IPS-20b (cell line): ENCODE measurements around the gene GALNTL6.
A peak's percentile ranks its signal among the peaks of the same experiment; 100 is the strongest.
"Not testable (repeated sequence)": the region's sequence is repeated elsewhere in the genome, so short reads cannot be mapped to it uniquely, and the experiment has no call there.

Experiments used
- H3K27ac ChIP-seq: one replicate; pipeline ENCODE4 v1.5.1; 2013; ENCODE audit warnings: low read length
- H3K27me3 ChIP-seq: 2 replicates; pipeline ENCODE4 v1.6.1; 2013; ENCODE audit warnings: mild to moderate bottlenecking, low read length, inconsistent platforms; ENCODE audit not compliant: insufficient read depth
- H3K36me3 ChIP-seq: 2 replicates; pipeline ENCODE4 v1.6.1; 2013; ENCODE audit warnings: low read depth, mild to moderate bottlenecking, inconsistent platforms, low read length, moderate library complexity; ENCODE audit not compliant: insufficient read depth
- H3K4me1 ChIP-seq: 2 replicates; pipeline ENCODE4 v1.6.1; 2013; ENCODE audit warnings: mild to moderate bottlenecking, control low read depth, inconsistent platforms, low read length, moderate library complexity; ENCODE audit not compliant: insufficient read depth
- H3K4me3 ChIP-seq: 2 replicates; pipeline ENCODE4 v1.5.1; 2013; ENCODE audit warnings: mild to moderate bottlenecking, low read length, inconsistent platforms
- H3K9ac ChIP-seq: 2 replicates; pipeline ENCODE4 v1.6.1; 2013; ENCODE audit warnings: low read depth, mild to moderate bottlenecking, inconsistent platforms, low read length, moderate library complexity
- H3K9me3 ChIP-seq: 2 replicates; pipeline ENCODE4 v1.6.1; 2013; ENCODE audit warnings: mild to moderate bottlenecking, low read depth, low read length, inconsistent platforms; ENCODE audit not compliant: insufficient read depth

Gene GALNTL6

DNA sequence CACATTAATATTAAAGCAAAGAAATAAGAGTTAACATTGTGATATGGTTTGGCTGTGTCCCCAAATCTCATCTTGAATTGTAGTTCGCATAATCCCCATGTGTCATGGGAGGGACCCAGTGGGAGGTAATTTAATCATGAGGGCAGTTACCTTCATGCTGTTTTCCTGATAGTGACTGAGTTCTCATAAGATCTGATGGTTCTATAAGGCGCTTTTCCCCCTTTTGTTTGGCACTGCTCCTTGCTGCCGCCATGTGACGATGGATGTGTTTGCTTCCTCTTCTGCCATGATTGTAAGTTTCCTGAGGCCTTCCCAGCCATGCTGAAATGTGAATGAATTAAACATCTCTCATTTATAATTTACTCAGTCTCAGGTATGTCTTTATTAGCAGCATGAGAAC is 1201.6 kb downstream of the GALNTL6 start:
- H3K27ac ChIP-seq: no peak overlapping the region
- H3K4me3 ChIP-seq: no peak overlapping the region
- peak overlapping the region; percentile 40; the same call in 1 of the 2 replicates for H3K9ac ChIP-seq
- H3K27me3 ChIP-seq: no peaks in the 10 kb centered on the region
- H3K36me3 ChIP-seq: no peaks in the 10 kb centered on the region
- H3K9me3 ChIP-seq: peaks cover 8% of the 10 kb centered on the region; the same call in 1 of the 2 replicates
- peaks cover 17% of the 10 kb centered on the region for H3K4me1 ChIP-seq

DNA sequence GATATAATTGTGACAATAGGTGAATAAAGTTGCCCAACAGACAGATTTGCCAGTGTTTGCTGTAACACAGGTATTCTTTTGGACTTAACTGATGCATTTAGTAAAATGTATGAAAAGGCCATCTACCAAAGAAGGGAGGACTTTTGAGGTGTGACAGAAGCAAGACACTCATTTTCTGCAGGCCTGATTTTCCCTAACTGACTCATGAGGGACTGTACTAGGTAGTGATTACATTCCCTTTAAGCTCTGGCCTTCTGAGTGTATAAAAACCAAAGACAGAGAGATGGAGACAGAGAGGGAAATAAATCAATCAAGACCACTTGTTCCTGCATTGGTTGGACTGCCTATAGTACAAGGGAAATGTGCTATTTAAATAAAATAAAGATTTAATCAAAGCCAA is 1204.6 kb downstream of the GALNTL6 start:
- H3K27me3 ChIP-seq: no peaks in the 10 kb centered on the region
- H3K4me1 ChIP-seq: peaks cover 20% of the 10 kb centered on the region
- H3K4me3 ChIP-seq: no peak overlapping the region
- H3K9me3 ChIP-seq: peaks cover 8% of the 10 kb centered on the region; the same call in 1 of the 2 replicates
- no peaks in the 10 kb centered on the region for H3K36me3 ChIP-seq
- no peak overlapping the region for H3K27ac ChIP-seq
- no peak overlapping the region for H3K9ac ChIP-seq

DNA sequence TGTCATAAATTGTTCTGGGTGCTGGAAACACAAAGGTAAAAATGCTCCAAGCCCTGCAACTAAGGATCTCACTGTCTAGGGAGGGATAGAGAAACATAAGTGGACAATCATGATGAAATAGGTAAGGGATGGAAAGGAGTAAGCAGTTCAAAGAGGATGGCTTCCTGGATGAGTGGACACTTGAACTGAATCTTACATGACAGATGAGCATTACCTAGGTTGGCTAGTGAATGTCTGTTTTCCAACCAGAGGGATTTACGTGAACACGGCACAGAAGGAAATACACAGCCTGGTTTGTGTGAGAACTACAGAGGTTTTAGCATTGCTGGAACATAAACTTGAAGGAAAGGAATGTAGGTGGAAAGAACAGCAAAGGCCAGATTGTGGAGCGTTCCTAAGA is 1205.2 kb downstream of the GALNTL6 start:
- H3K27ac ChIP-seq: no peak overlapping the region

DNA sequence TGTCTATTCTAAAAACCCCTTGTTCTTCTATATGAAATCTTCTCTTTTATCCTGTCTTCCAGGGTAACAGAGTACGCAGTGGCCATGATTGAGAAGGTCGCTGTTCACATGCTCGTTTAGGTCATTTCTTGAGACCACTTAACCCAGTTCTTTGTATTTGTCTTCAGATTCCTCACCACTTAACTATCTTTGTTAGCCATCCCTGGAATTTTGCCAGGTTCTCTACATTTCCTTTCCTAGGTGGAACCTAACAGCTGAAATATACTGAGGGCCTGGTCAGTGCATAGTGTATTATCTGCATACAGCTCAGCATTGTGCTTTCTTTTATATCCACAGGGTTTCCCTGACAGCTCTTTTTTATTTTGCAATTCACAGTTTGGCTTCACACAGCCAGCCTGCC is 1206.5 kb downstream of the GALNTL6 start:
- Histone ChIP-seq H3K9me3 (peaks cover 8% of the 10 kb centered on the region; the same call in 1 of the 2 replicates), H3K27me3 (no peaks in the 10 kb centered on the region), H3K9ac (no peak overlapping the region), H3K36me3 (no peaks in the 10 kb centered on the region), H3K4me3 (no peak overlapping the region), H3K4me1 (peaks cover 7% of the 10 kb centered on the region), H3K27ac (no peak overlapping the region)

More for the DNA sequence above, 1205.2 kb downstream of the GALNTL6 start:
- Histone ChIP-seq H3K4me3 (no peak overlapping the region), H3K36me3 (no peaks in the 10 kb centered on the region), H3K27me3 (no peaks in the 10 kb centered on the region), H3K9ac (no peak overlapping the region), H3K9me3 (peaks cover 8% of the 10 kb centered on the region; the same call in 1 of the 2 replicates), H3K4me1 (peaks cover 18% of the 10 kb centered on the region)

DNA sequence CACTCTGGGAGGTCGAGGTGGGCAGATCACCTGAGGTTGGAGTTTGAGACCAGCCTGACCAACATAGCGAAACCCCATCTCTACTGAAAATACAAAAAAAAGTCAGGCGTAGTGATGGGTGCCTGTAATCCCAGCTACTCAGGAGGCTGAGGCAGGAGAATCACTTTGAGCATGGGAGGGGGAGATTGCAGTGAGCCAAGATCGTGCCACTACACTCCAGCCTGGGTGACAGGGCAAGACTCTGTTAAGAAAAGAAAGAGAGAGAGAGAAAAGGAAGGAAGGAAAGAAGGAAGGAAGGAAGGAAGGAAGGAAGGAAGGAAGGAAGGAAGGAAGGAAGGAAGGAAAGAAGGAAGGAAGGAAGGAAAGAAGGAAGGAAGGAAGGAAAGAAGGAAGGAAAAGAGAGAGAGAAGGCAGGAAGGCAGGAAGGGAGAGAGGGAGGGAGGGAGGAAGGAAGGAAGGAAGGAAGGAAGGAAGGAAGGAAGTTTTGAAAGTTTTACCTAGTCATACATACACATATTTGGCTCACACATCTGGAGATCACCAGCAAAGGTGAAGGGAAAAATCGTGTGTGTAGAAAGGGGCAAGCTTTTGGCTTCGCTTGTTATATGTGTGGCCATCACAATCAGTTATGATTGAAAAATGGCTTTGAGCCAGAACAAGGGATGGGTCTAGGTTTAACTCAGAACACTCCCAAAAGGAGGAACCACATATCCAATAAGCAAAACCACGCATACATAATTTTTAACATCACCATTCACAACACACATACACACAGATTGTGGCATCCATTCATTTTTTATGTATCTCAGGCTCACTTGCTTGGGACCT is 1208.8 kb downstream of the GALNTL6 start:
- not testable (repeated sequence) for H3K4me3 ChIP-seq, H3K27me3 ChIP-seq, H3K9ac ChIP-seq, H3K4me1 ChIP-seq, H3K9me3 ChIP-seq, H3K27ac ChIP-seq, H3K36me3 ChIP-seq

DNA sequence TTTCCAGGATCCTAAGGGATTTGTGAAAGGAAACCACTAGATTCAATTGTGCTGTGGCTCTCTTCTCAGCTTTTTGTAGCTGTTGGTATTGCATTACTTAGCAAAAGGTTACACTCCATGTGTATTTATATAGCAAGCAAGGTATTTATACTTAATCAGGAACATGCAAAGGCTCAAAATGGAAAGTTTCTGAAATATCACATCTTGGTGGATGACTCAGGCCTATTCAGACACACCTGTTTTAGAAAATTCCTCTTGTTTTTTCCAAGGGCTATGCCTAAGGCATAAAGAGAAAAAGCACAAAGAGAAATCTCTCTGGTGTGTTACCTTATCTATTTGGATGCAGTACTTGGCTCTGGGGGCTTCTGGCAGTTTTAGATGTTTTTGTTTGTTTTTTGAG is 1211.0 kb downstream of the GALNTL6 start:
- no peak overlapping the region for H3K4me3 ChIP-seq
- no peak overlapping the region for H3K9ac ChIP-seq
- H3K36me3 ChIP-seq: no peaks in the 10 kb centered on the region
- H3K4me1 ChIP-seq: peaks cover 19% of the 10 kb centered on the region; the same call in 1 of the 2 replicates
- no peaks in the 10 kb centered on the region for H3K9me3 ChIP-seq
- H3K27ac ChIP-seq: no peak overlapping the region
- H3K27me3 ChIP-seq: no peaks in the 10 kb centered on the region

DNA sequence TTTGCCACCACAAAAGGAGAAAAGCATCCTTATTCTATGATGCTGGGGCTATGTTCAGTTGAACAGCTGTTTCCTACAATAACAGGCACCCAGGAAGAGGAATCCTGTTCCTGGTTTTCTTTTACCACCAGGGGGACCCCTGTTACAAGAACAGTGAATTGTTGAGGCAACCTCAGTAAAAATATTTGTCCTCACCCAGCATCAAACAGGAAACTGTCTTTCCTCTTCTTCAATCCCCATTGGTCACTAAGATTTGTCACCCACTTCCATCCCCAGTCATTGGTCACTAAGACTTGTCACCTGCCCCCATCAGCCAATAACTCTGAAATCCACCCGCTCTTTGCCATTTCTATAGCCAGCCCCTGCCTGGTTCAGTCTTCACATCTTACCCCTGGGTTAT is 1211.9 kb downstream of the GALNTL6 start:
- Histone ChIP-seq H3K36me3 (no peaks in the 10 kb centered on the region), H3K9me3 (no peaks in the 10 kb centered on the region), H3K9ac (no peak overlapping the region), H3K27ac (no peak overlapping the region), H3K27me3 (no peaks in the 10 kb centered on the region), H3K4me3 (no peak overlapping the region), H3K4me1 (peaks cover 19% of the 10 kb centered on the region; the same call in 1 of the 2 replicates)

DNA sequence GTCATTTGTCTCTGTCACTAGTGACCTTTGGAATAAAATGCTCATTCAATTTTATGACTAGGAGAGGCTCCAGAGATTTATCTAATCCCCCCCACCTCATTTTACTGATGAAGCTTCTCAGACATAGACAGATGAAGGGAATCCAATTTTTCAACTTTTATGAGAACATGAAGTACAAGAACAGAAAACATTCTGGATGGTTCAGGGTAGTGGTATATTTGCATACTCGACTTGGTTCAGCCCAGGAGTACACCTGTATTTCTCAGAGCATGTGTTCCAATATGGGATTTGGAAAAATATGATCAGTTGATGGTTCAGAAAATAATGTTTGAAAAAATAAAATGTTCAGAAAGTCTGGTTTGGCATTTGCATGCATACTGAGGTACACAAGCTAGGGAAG is 1224.0 kb downstream of the GALNTL6 start:
- Histone ChIP-seq H3K27ac (no peak overlapping the region), H3K36me3 (no peaks in the 10 kb centered on the region), H3K27me3 (no peaks in the 10 kb centered on the region), H3K9me3 (no peaks in the 10 kb centered on the region), H3K4me1 (peaks cover 23% of the 10 kb centered on the region; the same call in 1 of the 2 replicates), H3K4me3 (no peak overlapping the region), H3K9ac (no peak overlapping the region)

DNA sequence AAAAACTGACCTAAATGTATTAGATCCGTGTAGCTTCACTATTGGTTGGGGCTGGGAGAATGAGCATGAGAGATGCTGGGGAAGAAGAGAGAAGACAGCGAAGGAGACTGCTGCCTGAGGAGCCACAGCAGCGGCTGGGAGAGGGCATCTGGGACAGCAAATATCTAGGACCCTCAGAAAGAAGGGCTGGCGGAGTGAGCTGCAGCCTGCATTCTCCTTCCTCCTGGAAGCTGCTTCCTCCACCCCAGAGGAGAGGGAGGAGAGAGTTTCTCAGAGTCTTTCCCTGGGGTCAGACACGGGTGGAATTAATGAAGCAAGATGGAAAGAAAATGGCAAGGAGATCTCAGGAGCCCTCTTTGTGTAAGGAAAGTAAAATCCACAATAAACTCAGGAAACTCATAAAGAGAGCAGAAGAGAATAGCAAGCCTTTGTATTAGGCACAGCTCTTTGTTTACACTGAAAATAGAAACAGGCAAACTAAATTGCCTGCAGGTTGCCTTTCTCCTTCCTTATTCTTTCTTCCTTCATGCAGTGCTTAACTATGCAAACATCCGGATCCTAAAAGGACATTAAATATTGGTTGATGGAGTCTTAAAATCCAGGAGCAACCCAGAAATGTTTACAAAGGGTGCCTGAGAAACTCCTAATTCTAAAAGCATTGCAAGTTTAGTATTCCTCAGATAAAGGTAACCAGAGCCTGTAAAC is 1225.1 kb downstream of the GALNTL6 start:
- H3K27ac ChIP-seq: peak overlapping the region; percentile 27

DNA sequence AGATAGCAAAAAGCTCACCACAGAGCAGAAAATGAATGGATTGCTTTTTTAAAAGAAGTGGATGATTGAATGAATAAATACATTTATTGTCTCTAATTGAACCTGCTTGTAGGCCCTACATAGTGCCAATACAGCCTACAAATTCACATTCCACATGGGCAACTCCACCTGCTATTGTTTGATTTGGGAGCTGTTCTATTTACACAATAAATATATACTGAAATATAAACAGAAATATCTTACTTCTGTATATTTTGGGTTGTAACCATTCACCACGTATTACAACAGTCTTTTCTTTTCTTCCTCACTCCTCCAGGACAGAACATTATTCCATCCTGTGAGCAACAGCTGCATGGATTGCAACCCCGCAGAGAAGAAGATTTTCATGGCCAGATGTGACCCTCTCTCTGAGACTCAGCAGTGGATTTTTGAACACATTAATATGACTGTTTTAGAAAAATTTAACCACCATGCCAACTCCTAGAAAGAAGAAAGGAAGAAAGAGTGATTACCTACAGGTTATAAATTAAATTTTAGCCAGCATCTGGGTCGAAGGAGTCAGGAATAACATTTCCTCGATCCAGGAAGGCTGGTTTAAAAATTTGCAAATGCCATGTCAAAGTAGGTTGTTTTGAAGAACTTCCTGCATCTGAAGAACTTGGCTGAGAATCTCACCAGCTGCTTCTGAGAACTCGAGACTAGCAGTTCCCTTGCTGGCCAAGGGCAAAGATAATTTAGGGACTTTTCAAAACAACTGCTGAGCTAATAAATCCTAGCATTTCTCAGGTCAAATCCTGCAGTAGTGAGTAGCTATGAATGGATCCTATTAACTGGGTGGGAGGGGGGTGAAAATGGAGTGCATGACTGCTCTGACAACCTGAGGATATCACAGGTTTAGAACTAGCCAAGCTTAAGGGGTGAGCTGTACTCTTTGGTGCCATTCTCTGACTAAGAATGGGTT is 1226.7 kb downstream of the GALNTL6 start:
- no peaks in the 10 kb centered on the region for H3K36me3 ChIP-seq
- H3K27ac ChIP-seq: no peak overlapping the region
- H3K4me3 ChIP-seq: no peak overlapping the region

More for the DNA sequence above, 1225.1 kb downstream of the GALNTL6 start:
- Histone ChIP-seq H3K9me3 (no peaks in the 10 kb centered on the region), H3K4me1 (peaks cover 23% of the 10 kb centered on the region; the same call in 1 of the 2 replicates), H3K9ac (peak overlapping the region; percentile 43; the same call in 1 of the 2 replicates), H3K36me3 (no peaks in the 10 kb centered on the region), H3K27me3 (no peaks in the 10 kb centered on the region), H3K4me3 (no peak overlapping the region)

DNA sequence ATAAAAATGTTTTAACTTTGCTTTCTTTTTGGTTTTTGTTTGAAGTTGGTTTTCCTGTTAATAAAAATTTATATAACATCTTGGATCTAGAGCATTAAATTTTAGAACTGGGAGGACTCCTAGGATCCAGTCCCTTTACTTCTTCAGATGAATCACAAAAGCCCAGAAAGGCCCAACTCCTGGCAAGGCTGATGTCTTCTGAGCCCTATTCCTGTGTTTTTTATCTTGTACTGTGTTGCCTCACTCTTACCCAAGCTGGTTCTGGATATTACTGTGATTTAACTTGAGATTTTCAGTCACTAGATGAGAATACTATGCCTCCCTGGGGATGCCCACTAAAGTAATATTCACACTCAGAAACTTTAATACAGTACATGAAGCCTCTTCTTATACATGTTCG is 1228.3 kb downstream of the GALNTL6 start:
- no peaks in the 10 kb centered on the region for H3K27me3 ChIP-seq
- H3K9me3 ChIP-seq: no peaks in the 10 kb centered on the region
- H3K36me3 ChIP-seq: no peaks in the 10 kb centered on the region
- no peak overlapping the region for H3K4me3 ChIP-seq
- no peak overlapping the region for H3K27ac ChIP-seq
- H3K4me1 ChIP-seq: peaks cover 23% of the 10 kb centered on the region; the same call in 1 of the 2 replicates
- H3K9ac ChIP-seq: no peak overlapping the region

More for the DNA sequence above, 1226.7 kb downstream of the GALNTL6 start:
- no peaks in the 10 kb centered on the region for H3K27me3 ChIP-seq
- no peaks in the 10 kb centered on the region for H3K9me3 ChIP-seq
- peak overlapping the region; percentile 18; the same call in 1 of the 2 replicates for H3K9ac ChIP-seq
- H3K4me1 ChIP-seq: peaks cover 23% of the 10 kb centered on the region; the same call in 1 of the 2 replicates
